ENCODE results near the gene SH3RF1. TPM values are rescaled to one million over a fixed set of nuclear protein-coding genes. Genes with fewer than 3 reads are reported as not detected.

The SH3RF1 gene
- total RNA-seq, 1 experiment from 2014 or later = 59.5 TPM

GRCh38 chr4:169243825-169244609, 26.7 kb downstream of the SH3RF1 start:
- no TSS peak for BruUV-seq (replicated peaks)
- Histone ChIP-seq H3K79me2 (ENCODE audit: insufficient read depth, low read length) (peaks cover 99% of the 10 kb centered on the region), H3K4me3 (replicated peaks in 1 of 2; ENCODE audit: low read depth in 1 of 2, low read length in 2 of 2) (no peak overlapping the region), H3K27me3 (ENCODE audit: insufficient read depth, low read length) (no peaks in the 10 kb centered on the region), H3K9me3 (ENCODE audit: control insufficient read depth in 1 of 2, insufficient read depth in 1 of 2, low read depth in 1 of 2, low read length in 2 of 2) (no peaks in the 10 kb centered on the region), H4K20me1 (ENCODE audit: insufficient read depth) (peaks cover 10% of the 10 kb centered on the region; the same call in 1 of the 2 replicates), H3K27ac (ENCODE audit: low read depth, low read length) (no peak overlapping the region), H3K4me2 (ENCODE audit: low read length) (no peak overlapping the region), H3K9ac (ENCODE audit: low read length) (no peak overlapping the region), H3K4me1 (ENCODE audit: control insufficient read depth in 1 of 2, insufficient read depth in 2 of 2, low read length in 2 of 2) (peaks cover 27 to 56% of the 10 kb centered on the region in 2 experiments; a peak in 3 of 4 replicates), H2AFZ (ENCODE audit: low read depth, low read length, poor library complexity, severe bottlenecking) (no peak overlapping the region), H3K36me3 (ENCODE audit: control insufficient read depth in 1 of 2, insufficient read depth in 2 of 2, low read length in 2 of 2) (no peaks in the 10 kb centered on the region), H3K9me2 (ENCODE audit: insufficient read depth) (no peaks in the 10 kb centered on the region)
- ChIA-PET RAD21 (ENCODE audit: low non-redundant PET in 1 of 2, low total read pairs in 2 of 2, uncharacterized antibody in 2 of 2, unreplicated experiment in 2 of 2) (no interaction called here), POLR2A (no interaction called here), CTCF (no interaction called here)
- TF ChIP-seq CBX3 (IDR thresholded peaks at IDR 0.05; ENCODE audit: low read depth) (no peak), SIN3A (IDR thresholded peaks at IDR 0.05; ENCODE audit: low read depth) (no peak), SP1 (IDR thresholded peaks at IDR 0.05; ENCODE audit: low read depth) (no peak), ATF3 (IDR thresholded peaks at IDR 0.05) (no peak), EZH2phosphoT487 (IDR thresholded peaks at IDR 0.05; ENCODE audit: borderline replicate concordance) (no peak), MAX (IDR thresholded peaks at IDR 0.05) (no peak), SRF (IDR thresholded peaks at IDR 0.05; ENCODE audit: low read depth) (no peak), EZH2 (IDR thresholded peaks at IDR 0.05) (no peak), REST (IDR thresholded peaks at IDR 0.05; ENCODE audit: low read depth) (no peak), ZFX (IDR thresholded peaks at IDR 0.05) (no peak), EGR1 (IDR thresholded peaks at IDR 0.05; ENCODE audit: low read depth) (no peak), ZBTB33 (IDR thresholded peaks at IDR 0.05; ENCODE audit: extremely low read depth, insufficient replicate concordance, low read length) (no peak), POLR2A (IDR thresholded peaks at IDR 0.05; ENCODE audit: borderline replicate concordance, extremely low read depth, insufficient read depth, insufficient read length) (no peak), TCF7L2 (IDR thresholded peaks at IDR 0.05; ENCODE audit: borderline replicate concordance, extremely low read depth, insufficient read depth, insufficient read length) (no peak)
- intact Hi-C loops (cut with micrococcal nuclease) = no loop called here
- DNase-seq (ENCODE audit: low read depth, low spot score) (no peak), ATAC-seq (no peak)
